HepG2 (cell line): ENCODE data around the gene TAC3.

Experiments used
- CEBPB ChIP-seq: IDR thresholded peaks from 2 replicates; pipeline ENCODE4 v1.6.1; 2011; ENCODE audit warnings: low read depth, low read length, improper control_type of control experiment, borderline replicate concordance
- CREB1 ChIP-seq, 2 experiments: fragments of 450-650 bp in 1 of 2; IDR thresholded peaks; 2 replicates each; pipeline ENCODE4 v1.6.1; 2016 to 2017; ENCODE audit warnings: control low read depth in 1 of 2, mild to moderate bottlenecking in 1 of 2, missing compliant biosample characterization in 1 of 2, missing genetic modification characterization in 1 of 2
- KAT7 ChIP-seq: IDR thresholded peaks from 2 replicates; pipeline ENCODE4 v1.6.1; 2018; ENCODE audit warnings: borderline replicate concordance, missing compliant biosample characterization
- PHF8 ChIP-seq: sonication (generic); formaldehyde crosslinking; IDR thresholded peaks from 2 replicates; pipeline ENCODE4 v1.5.0; 2020; ENCODE audit warnings: missing genetic modification reagents
- PRDM15 ChIP-seq: sonication (generic); formaldehyde crosslinking; IDR thresholded peaks from 2 replicates; pipeline ENCODE4 v1.4.0; 2020; ENCODE audit warnings: missing genetic modification reagents
- REST ChIP-seq, 2 experiments: IDR thresholded peaks; 2 replicates each; pipeline ENCODE4 v1.6.1; 2011 to 2012; ENCODE audit warnings: low read length in 2 of 2, borderline replicate concordance in 1 of 2, low read depth in 1 of 2, mild to moderate bottlenecking in 1 of 2, moderate library complexity in 1 of 2
- SP2 ChIP-seq: sonication (generic); formaldehyde crosslinking; IDR thresholded peaks from 2 replicates; pipeline ENCODE4 v1.5.1; 2020; ENCODE audit warnings: mild to moderate bottlenecking, missing genetic modification reagents
- TAF1 ChIP-seq: sonication (generic); formaldehyde crosslinking; IDR thresholded peaks from 2 replicates; pipeline ENCODE4 v1.4.0; 2020; ENCODE audit warnings: missing genetic modification reagents
- ZNF33A ChIP-seq: sonication (generic); formaldehyde crosslinking; IDR thresholded peaks from 2 replicates; pipeline ENCODE4 v1.5.1; 2020; ENCODE audit warnings: missing genetic modification reagents, mild to moderate bottlenecking, moderate library complexity, borderline replicate concordance
- ZNF530 ChIP-seq: sonication (generic); formaldehyde crosslinking; IDR thresholded peaks from 2 replicates; pipeline ENCODE4 v1.5.0; 2020; ENCODE audit warnings: low read depth, mild to moderate bottlenecking, missing genetic modification reagents
- ZNF841 ChIP-seq: sonication (generic); formaldehyde crosslinking; IDR thresholded peaks from 2 replicates; pipeline ENCODE4 v1.8.1; 2023; ENCODE audit warnings: missing genetic modification reagents, borderline replicate concordance
- TF ChIP-seq, protein P1 (sequence below): sonication (generic); formaldehyde crosslinking; IDR thresholded peaks from 2 replicates; pipeline ENCODE4 v1.4.0; 2020; ENCODE audit warnings: missing genetic modification reagents
- TF ChIP-seq, protein P2 (sequence below): sonication (generic); formaldehyde crosslinking; IDR thresholded peaks from 2 replicates; pipeline ENCODE4 v1.5.0; 2020; ENCODE audit warnings: mild to moderate bottlenecking, missing genetic modification reagents, moderate library complexity

GRCh38 chr12:57018906-57019305 lies 2.6 kb upstream of the TAC3 start:
- TF ChIP-seq PRDM15 = no peak
- no peak for TF ChIP-seq ZNF530 (CRISPR knock-in tag)
- TF ChIP-seq, protein P1, sequence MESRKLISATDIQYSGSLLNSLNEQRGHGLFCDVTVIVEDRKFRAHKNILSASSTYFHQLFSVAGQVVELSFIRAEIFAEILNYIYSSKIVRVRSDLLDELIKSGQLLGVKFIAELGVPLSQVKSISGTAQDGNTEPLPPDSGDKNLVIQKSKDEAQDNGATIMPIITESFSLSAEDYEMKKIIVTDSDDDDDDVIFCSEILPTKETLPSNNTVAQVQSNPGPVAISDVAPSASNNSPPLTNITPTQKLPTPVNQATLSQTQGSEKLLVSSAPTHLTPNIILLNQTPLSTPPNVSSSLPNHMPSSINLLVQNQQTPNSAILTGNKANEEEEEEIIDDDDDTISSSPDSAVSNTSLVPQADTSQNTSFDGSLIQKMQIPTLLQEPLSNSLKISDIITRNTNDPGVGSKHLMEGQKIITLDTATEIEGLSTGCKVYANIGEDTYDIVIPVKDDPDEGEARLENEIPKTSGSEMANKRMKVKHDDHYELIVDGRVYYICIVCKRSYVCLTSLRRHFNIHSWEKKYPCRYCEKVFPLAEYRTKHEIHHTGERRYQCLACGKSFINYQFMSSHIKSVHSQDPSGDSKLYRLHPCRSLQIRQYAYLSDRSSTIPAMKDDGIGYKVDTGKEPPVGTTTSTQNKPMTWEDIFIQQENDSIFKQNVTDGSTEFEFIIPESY (CRISPR knock-in tag) = no peak
- no peak for TF ChIP-seq CREB1 (IDR thresholded peaks at IDR 0.05)
- no peak for TF ChIP-seq CREB1 (CRISPR knock-in tag; IDR thresholded peaks at IDR 0.05)
- no peak for TF ChIP-seq KAT7 (CRISPR knock-in tag)
- TF ChIP-seq CEBPB = no peak
- TF ChIP-seq, protein P2, sequence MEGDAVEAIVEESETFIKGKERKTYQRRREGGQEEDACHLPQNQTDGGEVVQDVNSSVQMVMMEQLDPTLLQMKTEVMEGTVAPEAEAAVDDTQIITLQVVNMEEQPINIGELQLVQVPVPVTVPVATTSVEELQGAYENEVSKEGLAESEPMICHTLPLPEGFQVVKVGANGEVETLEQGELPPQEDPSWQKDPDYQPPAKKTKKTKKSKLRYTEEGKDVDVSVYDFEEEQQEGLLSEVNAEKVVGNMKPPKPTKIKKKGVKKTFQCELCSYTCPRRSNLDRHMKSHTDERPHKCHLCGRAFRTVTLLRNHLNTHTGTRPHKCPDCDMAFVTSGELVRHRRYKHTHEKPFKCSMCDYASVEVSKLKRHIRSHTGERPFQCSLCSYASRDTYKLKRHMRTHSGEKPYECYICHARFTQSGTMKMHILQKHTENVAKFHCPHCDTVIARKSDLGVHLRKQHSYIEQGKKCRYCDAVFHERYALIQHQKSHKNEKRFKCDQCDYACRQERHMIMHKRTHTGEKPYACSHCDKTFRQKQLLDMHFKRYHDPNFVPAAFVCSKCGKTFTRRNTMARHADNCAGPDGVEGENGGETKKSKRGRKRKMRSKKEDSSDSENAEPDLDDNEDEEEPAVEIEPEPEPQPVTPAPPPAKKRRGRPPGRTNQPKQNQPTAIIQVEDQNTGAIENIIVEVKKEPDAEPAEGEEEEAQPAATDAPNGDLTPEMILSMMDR (CRISPR knock-in tag) = no peak
- no peak for TF ChIP-seq PHF8
- TF ChIP-seq TAF1 (CRISPR knock-in tag) = no peak
- no peak for TF ChIP-seq REST (IDR thresholded peaks at IDR 0.05; ENCODE audit: borderline replicate concordance in 1 of 2, low read depth in 1 of 2, low read length in 2 of 2)
- no peak for TF ChIP-seq ZNF841 (CRISPR knock-in tag)
- no peak for TF ChIP-seq SP2
- no peak for TF ChIP-seq ZNF33A (CRISPR knock-in tag)
